ENCODE results near the gene ENDOU. TPM values are rescaled to one million over a fixed set of nuclear protein-coding genes. Genes with fewer than 3 reads are reported as not detected.

Gene ENDOU
- total RNA-seq, 2 experiments from 2014 or later, result 0.19 TPM; not detected in 1

GRCh38 chr12:47766502-47767215 is 41.4 kb upstream of the ENDOU start:
- no peak overlapping the region for H3K27ac ChIP-seq (ENCODE audit: low read depth, low read length, poor library complexity, severe bottlenecking)
- no peaks in the 10 kb centered on the region for H3K9me2 ChIP-seq (ENCODE audit: insufficient read depth, low read length)
- no peaks in the 10 kb centered on the region for H4K20me1 ChIP-seq (ENCODE audit: insufficient read depth, low read length)
- peak; percentile 34 for DNase-seq (ENCODE audit: low spot score)
- H3K9me3 ChIP-seq (ENCODE audit: low read length), result no peaks in the 10 kb centered on the region
- no peak overlapping the region for H3K4me3 ChIP-seq (ENCODE audit: low read depth, low read length, poor library complexity, severe bottlenecking)
- peaks cover 19% of the 10 kb centered on the region for H3K4me1 ChIP-seq (ENCODE audit: insufficient read depth, low read length, poor library complexity, severe bottlenecking)
- BruUV-seq (replicated peaks), result no TSS peak
- H3K79me2 ChIP-seq (ENCODE audit: insufficient read depth, low read depth, low read length), result no peaks in the 10 kb centered on the region
- ChIA-PET POLR2A (interaction anchor here (0.9 to 2.6 kb wide), 9 partner anchors 9 to 69 kb away, joined by 3 to 12 read pairs (median 6); partner anchors contain the start of gene RPAP3), CTCF (ENCODE audit: unreplicated experiment) (interaction anchor here (0.5 to 7.1 kb wide), 13 partner anchors 9 to 115 kb away, joined by 3 to 74 read pairs (median 5); partner anchors contain the start of gene RAPGEF3)
- no peak overlapping the region for H2AFZ ChIP-seq (ENCODE audit: low read length)
- TF ChIP-seq CTCF (conservative IDR thresholded peaks at IDR 0.05; ENCODE audit: low read length) (no peak), EZH2phosphoT487 (IDR thresholded peaks at IDR 0.05; ENCODE audit: borderline replicate concordance, low read depth, low read length) (no peak)
- intact Hi-C loops (cut with micrococcal nuclease; ENCODE audit: unreplicated experiment), result loop anchor here (1.0 kb wide), 2 partner anchors 24 to 51 kb away; no protein-coding TSS in a partner anchor
- H3K4me2 ChIP-seq (ENCODE audit: low read length), result no peak overlapping the region; the same call in 1 of the 2 replicates
- no peaks in the 10 kb centered on the region for H3K36me3 ChIP-seq (ENCODE audit: insufficient read depth, low read length)

GRCh38 chr12:47763481-47764346 is 38.4 kb upstream of the ENDOU start:
- H4K20me1 ChIP-seq (ENCODE audit: insufficient read depth, low read length), result no peaks in the 10 kb centered on the region
- peaks cover 30% of the 10 kb centered on the region for H3K4me1 ChIP-seq (ENCODE audit: insufficient read depth, low read length, poor library complexity, severe bottlenecking)
- BruUV-seq (replicated peaks), result no TSS peak
- ChIA-PET POLR2A (interaction anchor here (0.5 to 1.6 kb wide), 3 partner anchors 20 to 198 kb away, joined by 3 read pairs; no protein-coding TSS in a partner anchor), CTCF (ENCODE audit: unreplicated experiment) (interaction anchor here (1.4 to 2.5 kb wide), 2 partner anchors 19 to 21 kb away, joined by 4 to 10 read pairs; no protein-coding TSS in a partner anchor)
- no peak overlapping the region for H3K4me2 ChIP-seq (ENCODE audit: low read length)
- H3K36me3 ChIP-seq (ENCODE audit: insufficient read depth, low read length), result no peaks in the 10 kb centered on the region
- intact Hi-C loops (cut with micrococcal nuclease; ENCODE audit: unreplicated experiment), result no loop called here
- no peaks in the 10 kb centered on the region for H3K79me2 ChIP-seq (ENCODE audit: insufficient read depth, low read depth, low read length)
- no peak overlapping the region for H2AFZ ChIP-seq (ENCODE audit: low read length)
- no peaks in the 10 kb centered on the region for H3K9me3 ChIP-seq (ENCODE audit: low read length)
- DNase-seq (ENCODE audit: low spot score), result no peak
- no peak overlapping the region for H3K27ac ChIP-seq (ENCODE audit: low read depth, low read length, poor library complexity, severe bottlenecking)
- H3K9me2 ChIP-seq (ENCODE audit: insufficient read depth, low read length), result no peaks in the 10 kb centered on the region
- TF ChIP-seq EZH2phosphoT487 (IDR thresholded peaks at IDR 0.05; ENCODE audit: borderline replicate concordance, low read depth, low read length) (no peak), CTCF (conservative IDR thresholded peaks at IDR 0.05; ENCODE audit: low read length) (no peak)
- no peak overlapping the region for H3K4me3 ChIP-seq (ENCODE audit: low read depth, low read length, poor library complexity, severe bottlenecking)
